MM.1S (cell line): ENCODE data around the gene PGM3.

Experiments used
- DNase-seq: peaks from one replicate; pipeline ENCODE4 v3.0.0-alpha.2; 2015
- H2AFZ ChIP-seq: fragments of 300-600 bp; sonication (generic); 2 replicates; pipeline ENCODE4 v1.6.0; 2016; ENCODE audit warnings: antibody characterized with exemption, low read length
- H3F3A ChIP-seq: fragments of 300-600 bp; sonication (generic); 2 replicates; pipeline ENCODE4 v1.6.1; 2016; ENCODE audit warnings: mild to moderate bottlenecking, antibody characterized with exemption, low read length, moderate library complexity, mixed read lengths; ENCODE audit not compliant: insufficient read depth
- H3K27ac ChIP-seq: fragments of 300-600 bp; sonication (generic); 2 replicates; pipeline ENCODE4 v1.5.1; 2016; ENCODE audit warnings: mild to moderate bottlenecking, low read length
- H3K27me3 ChIP-seq: fragments of 300-600 bp; sonication (generic); replicated peaks from 2 replicates; pipeline ENCODE4 v1.6.0; 2016; ENCODE audit warnings: low read length; ENCODE audit not compliant: insufficient read depth
- H3K36me3 ChIP-seq: fragments of 300-600 bp; sonication (generic); replicated peaks from 2 replicates; pipeline ENCODE4 v1.6.1; 2016; ENCODE audit warnings: mild to moderate bottlenecking, low read length, mixed read lengths; ENCODE audit not compliant: insufficient read depth
- H3K4me1 ChIP-seq: fragments of 300-600 bp; sonication (generic); 2 replicates; pipeline ENCODE4 v1.6.1; 2016; ENCODE audit warnings: low read length, mixed read lengths
- H3K4me2 ChIP-seq: fragments of 300-600 bp; sonication (generic); 2 replicates; pipeline ENCODE4 v1.6.0; 2016; ENCODE audit warnings: low read depth, low read length
- H3K4me3 ChIP-seq: fragments of 300-600 bp; sonication (generic); 2 replicates; pipeline ENCODE4 v1.5.1; 2016; ENCODE audit warnings: low read length, mixed read lengths
- H3K79me2 ChIP-seq: fragments of 300-600 bp; sonication (generic); 2 replicates; pipeline ENCODE4 v1.6.1; 2016; ENCODE audit warnings: mixed run types, low read length, mixed read lengths
- H3K9ac ChIP-seq: fragments of 300-600 bp; sonication (generic); 2 replicates; pipeline ENCODE4 v1.6.1; 2016; ENCODE audit warnings: low read length, mixed read lengths
- H3K9me2 ChIP-seq: fragments of 300-600 bp; sonication (generic); replicated peaks from 2 replicates; pipeline ENCODE4 v1.6.1; 2016; ENCODE audit warnings: mild to moderate bottlenecking, low read length, mixed read lengths; ENCODE audit not compliant: insufficient read depth
- H3K9me3 ChIP-seq: fragments of 300-600 bp; sonication (generic); replicated peaks from 2 replicates; pipeline ENCODE4 v1.6.1; 2016; ENCODE audit warnings: mild to moderate bottlenecking, low read length, mixed read lengths; ENCODE audit not compliant: insufficient read depth
- H4K20me1 ChIP-seq: fragments of 300-600 bp; sonication (generic); 2 replicates; pipeline ENCODE4 v1.6.1; 2016; ENCODE audit warnings: mild to moderate bottlenecking, low read length, moderate library complexity, mixed read lengths; ENCODE audit not compliant: insufficient read depth
- EZH2 ChIP-seq: fragments of 300-600 bp; sonication (generic); optimal IDR thresholded peaks from 2 replicates; pipeline ENCODE3; 2017; ENCODE audit warnings: low read depth, mild to moderate bottlenecking, antibody characterized with exemption, low read length, mixed read lengths
- EZH2phosphoT487 ChIP-seq: fragments of 300-600 bp; sonication (generic); IDR thresholded peaks from 2 replicates; pipeline ENCODE4 v1.6.1; 2018; ENCODE audit warnings: antibody characterized with exemption, low read length
- TF ChIP-seq, protein P1 (sequence below): fragments of 300-600 bp; sonication (generic); IDR thresholded peaks from 2 replicates; pipeline ENCODE4 v1.5.1; 2016; ENCODE audit warnings: antibody characterized with exemption, low read length, mixed read lengths

PGM3 gene

GRCh38 chr6:83218646-83219045 is 25.6 kb upstream of the PGM3 start:
- Histone ChIP-seq H4K20me1 (no peaks in the 10 kb centered on the region), H3K36me3 (no peaks in the 10 kb centered on the region), H3K9me2 (no peaks in the 10 kb centered on the region), H3K4me1 (no peaks in the 10 kb centered on the region), H3K4me3 (no peak overlapping the region), H3K27ac (no peak overlapping the region), H3K4me2 (no peak overlapping the region), H2AFZ (no peak overlapping the region), H3K9ac (no peak overlapping the region), H3K9me3 (no peaks in the 10 kb centered on the region), H3K27me3 (no peaks in the 10 kb centered on the region), H3K79me2 (no peaks in the 10 kb centered on the region), H3F3A (no peaks in the 10 kb centered on the region)
- DNase-seq = no peak
- no peak for TF ChIP-seq EZH2phosphoT487
- TF ChIP-seq EZH2 = no peak
- TF ChIP-seq, protein P1, sequence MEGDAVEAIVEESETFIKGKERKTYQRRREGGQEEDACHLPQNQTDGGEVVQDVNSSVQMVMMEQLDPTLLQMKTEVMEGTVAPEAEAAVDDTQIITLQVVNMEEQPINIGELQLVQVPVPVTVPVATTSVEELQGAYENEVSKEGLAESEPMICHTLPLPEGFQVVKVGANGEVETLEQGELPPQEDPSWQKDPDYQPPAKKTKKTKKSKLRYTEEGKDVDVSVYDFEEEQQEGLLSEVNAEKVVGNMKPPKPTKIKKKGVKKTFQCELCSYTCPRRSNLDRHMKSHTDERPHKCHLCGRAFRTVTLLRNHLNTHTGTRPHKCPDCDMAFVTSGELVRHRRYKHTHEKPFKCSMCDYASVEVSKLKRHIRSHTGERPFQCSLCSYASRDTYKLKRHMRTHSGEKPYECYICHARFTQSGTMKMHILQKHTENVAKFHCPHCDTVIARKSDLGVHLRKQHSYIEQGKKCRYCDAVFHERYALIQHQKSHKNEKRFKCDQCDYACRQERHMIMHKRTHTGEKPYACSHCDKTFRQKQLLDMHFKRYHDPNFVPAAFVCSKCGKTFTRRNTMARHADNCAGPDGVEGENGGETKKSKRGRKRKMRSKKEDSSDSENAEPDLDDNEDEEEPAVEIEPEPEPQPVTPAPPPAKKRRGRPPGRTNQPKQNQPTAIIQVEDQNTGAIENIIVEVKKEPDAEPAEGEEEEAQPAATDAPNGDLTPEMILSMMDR = no peak

GRCh38 chr6:83216806-83217205 is 23.7 kb upstream of the PGM3 start:
- Histone ChIP-seq H3K36me3 (no peaks in the 10 kb centered on the region), H3K4me3 (no peak overlapping the region), H3F3A (no peaks in the 10 kb centered on the region), H2AFZ (no peak overlapping the region), H3K9me2 (no peaks in the 10 kb centered on the region), H3K4me1 (no peaks in the 10 kb centered on the region), H3K9ac (no peak overlapping the region), H3K4me2 (no peak overlapping the region), H3K79me2 (no peaks in the 10 kb centered on the region), H4K20me1 (no peaks in the 10 kb centered on the region), H3K27me3 (no peaks in the 10 kb centered on the region), H3K27ac (no peak overlapping the region), H3K9me3 (no peaks in the 10 kb centered on the region)
- TF ChIP-seq, protein P1 = no peak
- TF ChIP-seq EZH2 (no peak), EZH2phosphoT487 (no peak)
- no peak for DNase-seq

GRCh38 chr6:83215131-83216047 is 22.3 kb upstream of the PGM3 start:
- Histone ChIP-seq H4K20me1 (no peaks in the 10 kb centered on the region), H3K27ac (no peak overlapping the region), H3K4me1 (no peaks in the 10 kb centered on the region), H3K9me2 (no peaks in the 10 kb centered on the region), H3K9me3 (no peaks in the 10 kb centered on the region), H3F3A (no peaks in the 10 kb centered on the region), H3K36me3 (no peaks in the 10 kb centered on the region), H2AFZ (no peak overlapping the region), H3K9ac (no peak overlapping the region), H3K79me2 (no peaks in the 10 kb centered on the region), H3K27me3 (no peaks in the 10 kb centered on the region), H3K4me2 (no peak overlapping the region), H3K4me3 (no peak overlapping the region)
- peak; percentile 67 for DNase-seq
- TF ChIP-seq, protein P1 = peak; percentile 84
- TF ChIP-seq EZH2phosphoT487 (no peak), EZH2 (no peak)
